Right lobe of liver (tissue), 4 donors: ENCODE results near the gene METTL2B.

Experiments
- CTCF ChIP-seq, 4 donors: fragments of 200-600 bp in 3 of 4; fragments of 450-650 bp in 1 of 4; IDR thresholded peaks; one replicate each; pipeline versions ENCODE4 v1.5.1 to v1.8.0; 2016 to 2022; ENCODE audit warnings: antibody characterized with exemption in 4 of 4, mild to moderate bottlenecking in 2 of 4
- POLR2A ChIP-seq: fragments of 450-650 bp; IDR thresholded peaks from one replicate; pipeline ENCODE4 v1.6.1; 2017; ENCODE audit warnings: antibody characterized with exemption, mild to moderate bottlenecking
- donor health status: DM: no; HTN: no; CAD: no.
- donor health status: DM: no; HTN: no; CAD: no.
- donor health status: DM: no; HTN: yes; CAD: no.

DNA sequence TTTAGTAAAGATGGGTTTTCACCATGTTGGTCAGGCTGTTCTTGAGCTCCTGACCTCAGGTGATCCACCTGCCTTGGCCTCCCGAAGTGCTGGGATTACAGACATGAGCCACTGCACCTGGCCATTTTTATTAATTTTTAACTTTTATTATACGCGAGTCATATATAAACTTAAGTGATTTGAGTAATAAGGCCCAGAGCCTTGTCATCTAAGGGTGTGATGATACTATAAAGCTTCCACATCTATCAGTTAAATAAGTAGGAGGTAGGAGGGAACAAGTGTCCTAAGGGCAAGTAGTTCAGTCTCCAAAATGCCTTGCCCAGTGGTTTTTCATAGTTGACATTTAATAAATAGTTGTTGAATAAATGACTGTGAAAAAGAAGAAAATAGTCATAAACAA is 34.2 kb upstream of the METTL2B start:
- TF ChIP-seq CTCF (IDR thresholded peaks at IDR 0.05) = no peak
- TF ChIP-seq POLR2A = no peak
